Heart left ventricle (tissue), 16 donors: ENCODE data around the gene HBA2. TPM values are rescaled to one million over a fixed set of nuclear protein-coding genes. Genes with fewer than 3 reads are reported as not detected.
A peak's percentile ranks its signal among the peaks of the same experiment; 100 is the strongest.
"Not testable (repeated sequence)": the region's sequence is repeated elsewhere in the genome, so short reads cannot be mapped to it uniquely, and the experiment has no call there.

Experiments
- ATAC-seq, 4 donors: fragments of 200-7000 bp; cut with Tn5 transposase; one replicate each; pipeline ENCODE4 v1.9.1; 2020 to 2022; ENCODE audit warnings: moderate library complexity in 4 of 4, mild to moderate bottlenecking in 3 of 4, moderate number of reproducible peaks in 1 of 4
- DNase-seq, 5 donors: peaks; one replicate each; pipeline ENCODE4 v3.0.0-alpha.2; 2020
- H3K27ac ChIP-seq, 12 donors: fragments of 200-600 bp; sonication (generic) in 4 of 12; one replicate each; pipeline versions ENCODE4 v1.5.0 to v1.8.0; 2016 to 2022; ENCODE audit warnings: mild to moderate bottlenecking in 2 of 12
- H3K27me3 ChIP-seq, 9 donors: fragments of 200-600 bp; sonication (generic) in 2 of 9; one replicate each; pipeline versions ENCODE4 v1.5.1 to v1.8.0; 2016 to 2022; ENCODE audit warnings: mild to moderate bottlenecking in 3 of 9
- H3K36me3 ChIP-seq, 9 donors: fragments of 200-600 bp; sonication (generic) in 2 of 9; one replicate each; pipeline versions ENCODE4 v1.5.0 to v1.8.0; 2018 to 2022; ENCODE audit warnings: mild to moderate bottlenecking in 2 of 9
- H3K4me1 ChIP-seq, 12 donors: fragments of 200-600 bp; sonication (generic) in 4 of 12; one replicate each; pipeline versions ENCODE4 v1.5.0 to v1.8.0; 2016 to 2022; ENCODE audit warnings: mild to moderate bottlenecking in 3 of 12
- H3K4me3 ChIP-seq, 12 donors: fragments of 200-600 bp; sonication (generic) in 4 of 12; one replicate each; pipeline versions ENCODE4 v1.5.0 to v1.8.0; 2017 to 2022; ENCODE audit warnings: mild to moderate bottlenecking in 9 of 12, moderate library complexity in 4 of 12
- H3K9me3 ChIP-seq, 12 donors: fragments of 200-600 bp; sonication (generic) in 4 of 12; one replicate each; pipeline versions ENCODE4 v1.5.0 to v1.8.0; 2016 to 2022; ENCODE audit warnings: mild to moderate bottlenecking in 1 of 12
- POLR2A ChIP-seq, 2 donors: fragments of 450-650 bp; IDR thresholded peaks; one replicate each; pipeline ENCODE4 v1.6.1; 2017; ENCODE audit warnings: antibody characterized with exemption in 2 of 2, mild to moderate bottlenecking in 2 of 2, moderate library complexity in 2 of 2
- WGBS, 4 donors: extraction: QIAGEN DNeasy Blood & Tissue Kit in 2 of 4; methylation state at CpG; one replicate each; pipeline versions ENCODE4 v1.1.5 to v1.1.7; 2013 to 2018; 5-methylcytosine and 5-hydroxymethylcytosine counted together
- intact Hi-C, 10 donors: fragments of 100-400 bp; cut with DNase I; formaldehyde crosslinking; loops; one replicate each; pipeline versions ENCODE4 v1.11.1 to v1.14.2; 2022
- polyA plus RNA-seq, 2 donors: library from polyadenylated mRNA; stranded (reverse); fragments of 200-250 nt; gene quantifications; one replicate each; pipeline ENCODE4 v1.2.3, GENCODE V29; 2013
- total RNA-seq, 9 donors: library from RNA; depleted of rRNA in 2 of 9; stranded (reverse); fragments of >200 nt in 2 of 9; fragmentation: NEBNext Ultra II Directional in 3 of 9; extraction: Animal tissue kit (Norgen Biotek cat#: 25700) in 3 of 9; gene quantifications; one replicate each; pipeline versions ENCODE4 v1.1.0 to v1.2.4, GENCODE V29; 2016 to 2023
- TF ChIP-seq, protein P1 (sequence below), 12 donors: fragments of 200-600 bp; sonication (generic) in 4 of 12; IDR thresholded peaks; one replicate each; pipeline versions ENCODE4 v1.5.0 to v1.8.0; 2018 to 2022; ENCODE audit warnings: antibody characterized with exemption in 12 of 12, mild to moderate bottlenecking in 5 of 12
- donor health status: ischemic (EF 13 %, LVEDD 7.1; RV severe dilation, severe dysfunction).
- donor health status: healthy with polysubstance abuse.
- donor health status: DM: no; HTN: yes; CAD: no.
- donor health status: DM: no; HTN: no; CAD: no.
- donor health status: ischemic (EF 25% LVEDD 6.9; RV normal size, moderate dysfunction).
- donor health status: ischemic (EF 25% LVEDD 5.7; RV mildly dilated, moderate dysfunction).
- donor health status: healthy.
- donor health status: DM: yes; HTN: yes; CAD: no.
- donor health status: ischemic (EF 35%, LVEDD 5.7; RV mildly dilated, moderate dysfunction).
- donor health status: nonischemic (EF 11% LVEDD 7.7; RV severe dilation, severe dysfunction).
- donor health status: DM: yes; HTN: yes; CAD: no.
- donor health status: PGD.
- donor health status: ischemic (EF 29% LVEDD 5.4; RV normal size, mild dysfunction).
- donor health status: nonischemic (EF 23%, LVEDD 6.1; RV moderate dilation, normal function).

Gene HBA2
- total and polyA plus RNA-seq, 11 donors = 3.6 to 2,038 (median 102) TPM

- TF ChIP-seq POLR2A (IDR thresholded peaks at IDR 0.05) = no peak
- TF ChIP-seq, protein P1, sequence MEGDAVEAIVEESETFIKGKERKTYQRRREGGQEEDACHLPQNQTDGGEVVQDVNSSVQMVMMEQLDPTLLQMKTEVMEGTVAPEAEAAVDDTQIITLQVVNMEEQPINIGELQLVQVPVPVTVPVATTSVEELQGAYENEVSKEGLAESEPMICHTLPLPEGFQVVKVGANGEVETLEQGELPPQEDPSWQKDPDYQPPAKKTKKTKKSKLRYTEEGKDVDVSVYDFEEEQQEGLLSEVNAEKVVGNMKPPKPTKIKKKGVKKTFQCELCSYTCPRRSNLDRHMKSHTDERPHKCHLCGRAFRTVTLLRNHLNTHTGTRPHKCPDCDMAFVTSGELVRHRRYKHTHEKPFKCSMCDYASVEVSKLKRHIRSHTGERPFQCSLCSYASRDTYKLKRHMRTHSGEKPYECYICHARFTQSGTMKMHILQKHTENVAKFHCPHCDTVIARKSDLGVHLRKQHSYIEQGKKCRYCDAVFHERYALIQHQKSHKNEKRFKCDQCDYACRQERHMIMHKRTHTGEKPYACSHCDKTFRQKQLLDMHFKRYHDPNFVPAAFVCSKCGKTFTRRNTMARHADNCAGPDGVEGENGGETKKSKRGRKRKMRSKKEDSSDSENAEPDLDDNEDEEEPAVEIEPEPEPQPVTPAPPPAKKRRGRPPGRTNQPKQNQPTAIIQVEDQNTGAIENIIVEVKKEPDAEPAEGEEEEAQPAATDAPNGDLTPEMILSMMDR (IDR thresholded peaks at IDR 0.05) = no peak
- peaks cover 7 to 40% (median 22%) of the 10 kb centered on the region in 9 donors for H3K27me3 ChIP-seq
- 53 to 68% (median 65%) methylated on average over 11 to 18 of the region's 18 CpGs for WGBS, 4 donors
- no peak overlapping the region for H3K27ac ChIP-seq
- no peaks in the 10 kb centered on the region for H3K9me3 ChIP-seq
- H3K4me3 ChIP-seq = no peak overlapping the region
- no peak for ATAC-seq
- no peak for DNase-seq
- peaks cover 0 to 9% (median 6%) of the 10 kb centered on the region in 12 donors for H3K4me1 ChIP-seq
- H3K36me3 ChIP-seq = no peaks in the 10 kb centered on the region
- intact Hi-C loops = no loop called here
These were observed 11.9 kb upstream of the HBA2 start for GRCh38 chr16:160691-161190.

DNA sequence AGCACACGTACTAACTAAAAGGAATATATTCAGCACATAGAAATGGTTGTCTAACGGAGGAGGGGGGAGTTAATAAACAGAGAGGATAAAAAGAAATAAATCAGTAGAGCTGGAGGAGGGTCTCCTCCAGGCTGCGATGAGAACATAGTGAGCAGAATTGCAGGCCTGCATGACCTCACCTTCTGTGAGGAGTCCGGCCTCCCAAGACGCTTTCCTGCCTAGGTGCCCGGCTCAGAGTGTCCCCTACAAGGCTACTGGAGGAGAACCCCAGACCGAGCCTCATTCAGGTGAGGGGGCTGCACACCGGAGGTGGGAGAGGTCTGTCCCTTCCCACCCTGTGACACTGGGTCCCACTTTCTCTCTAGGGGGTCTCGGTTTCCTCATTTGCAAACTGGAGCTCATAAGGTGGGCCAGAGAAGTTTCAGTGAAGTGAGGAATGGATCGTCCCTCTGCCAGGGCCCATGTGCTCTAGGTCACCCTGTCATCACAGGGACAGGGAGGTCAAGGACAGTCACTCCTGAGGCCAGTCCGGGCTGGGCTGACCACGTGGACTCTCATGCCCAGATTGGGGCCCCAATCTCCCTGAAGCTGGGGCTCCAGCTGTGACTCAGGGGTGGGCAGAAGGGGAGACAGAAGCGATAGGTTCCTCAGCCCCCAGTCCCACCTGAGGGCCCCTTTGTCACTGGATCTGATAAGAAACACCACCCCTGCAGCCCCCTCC lies 10.2 kb upstream of the HBA2 start:
- Histone ChIP-seq H3K27ac (no peak overlapping the region), H3K9me3 (no peaks in the 10 kb centered on the region), H3K4me3 (no peak overlapping the region), H3K36me3 (no peaks in the 10 kb centered on the region), H3K4me1 (peaks cover 0 to 22% (median 14%) of the 10 kb centered on the region in 12 donors), H3K27me3 (peaks cover 22 to 40% (median 30%) of the 10 kb centered on the region in 9 donors)
- no peak for ATAC-seq
- intact Hi-C loops = loop anchor here in 1 of 10 donors (1.0 kb wide), 1 partner anchor 9 kb away; no protein-coding TSS in a partner anchor
- 78 to 89% (median 82%) methylated on average over 10 to 13 of the region's 13 CpGs for WGBS, 4 donors
- no peak for DNase-seq
- TF ChIP-seq, protein P1 (IDR thresholded peaks at IDR 0.05) = no peak
- TF ChIP-seq POLR2A (IDR thresholded peaks at IDR 0.05) = no peak

GRCh38 chr16:163139-163538 lies 9.5 kb upstream of the HBA2 start:
- Histone ChIP-seq H3K4me1 (peaks cover 0 to 22% (median 14%) of the 10 kb centered on the region in 12 donors), H3K27me3 (peaks cover 29 to 42% (median 32%) of the 10 kb centered on the region in 9 donors)
- ATAC-seq, DNase-seq, intact Hi-C loops, H3K36me3 ChIP-seq, H3K27ac ChIP-seq, H3K4me3 ChIP-seq, H3K9me3 ChIP-seq: not testable (repeated sequence)
- 82 to 89% (median 88%) methylated on average over 8 to 10 of the region's 10 CpGs for WGBS, 4 donors

- ATAC-seq = peak in 1 of 4 donors; percentile 19
- intact Hi-C loops = not testable (repeated sequence)
These were observed 9.0 kb upstream of the HBA2 start for GRCh38 chr16:163696-164095.

DNA sequence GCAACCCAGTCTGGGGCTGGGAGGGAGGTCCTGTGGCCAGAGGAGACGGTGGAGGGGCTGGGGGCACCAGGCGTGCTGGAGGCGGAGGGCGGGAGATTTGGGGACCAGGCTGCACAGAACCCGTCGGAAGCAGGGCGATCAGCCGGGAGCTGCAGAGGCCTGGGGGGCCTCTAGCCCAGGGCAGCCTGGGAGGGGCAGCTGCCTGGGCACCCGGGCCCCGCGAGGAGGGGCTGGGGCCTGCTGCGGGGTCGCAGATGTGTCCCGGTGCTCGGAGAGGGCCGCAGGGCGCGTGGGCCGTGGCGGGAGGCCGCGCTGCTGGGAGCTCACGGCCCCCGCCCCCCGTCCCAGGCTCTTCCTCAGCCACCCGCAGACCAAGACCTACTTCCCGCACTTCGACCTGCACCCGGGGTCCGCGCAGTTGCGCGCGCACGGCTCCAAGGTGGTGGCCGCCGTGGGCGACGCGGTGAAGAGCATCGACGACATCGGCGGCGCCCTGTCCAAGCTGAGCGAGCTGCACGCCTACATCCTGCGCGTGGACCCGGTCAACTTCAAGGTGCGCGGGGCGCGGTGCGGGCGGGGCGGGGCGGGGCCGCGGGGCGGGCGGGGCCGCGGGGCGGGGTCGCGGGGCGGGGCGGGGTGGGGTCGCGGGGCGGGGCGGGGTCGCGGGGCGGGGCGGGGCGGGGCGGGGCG lies 8.4 kb upstream of the HBA2 start:
- H3K36me3 ChIP-seq, H3K4me3 ChIP-seq, H3K9me3 ChIP-seq, intact Hi-C loops, H3K27ac ChIP-seq: not testable (repeated sequence)
- DNase-seq (peak in 1 of 5 donors; percentile 10), ATAC-seq (peak in 1 of 4 donors; percentile 32)
- Histone ChIP-seq H3K27me3 (peaks cover 34 to 53% (median 44%) of the 10 kb centered on the region in 9 donors), H3K4me1 (peaks cover 0 to 22% (median 14%) of the 10 kb centered on the region in 12 donors)
- 0 to 1% methylated on average over 6 to 30 of the region's 80 CpGs; no CpG with 5 or more reads in 2 of the 4 donors for WGBS, 4 donors

More at GRCh38 chr16:163696-164095, 9.0 kb upstream of the HBA2 start:
- not testable (repeated sequence) for H3K36me3 ChIP-seq, H3K4me3 ChIP-seq, DNase-seq, H3K9me3 ChIP-seq, H3K27ac ChIP-seq
- Histone ChIP-seq H3K27me3 (peaks cover 32 to 47% (median 38%) of the 10 kb centered on the region in 9 donors), H3K4me1 (peaks cover 0 to 22% (median 14%) of the 10 kb centered on the region in 12 donors)
- WGBS, 4 donors = 19 to 56% (median 32%) methylated on average over 2 of the region's 3 CpGs
